Fibroblast of mammary gland (primary cell): ENCODE measurements around the gene PRLH.

Experiments used
- DNase-seq: peaks from one replicate; pipeline ENCODE4 v3.0.0-alpha.2; 2010; ENCODE audit warnings: low read depth
- H3K4me3 ChIP-seq: 2 replicates; pipeline ENCODE4 v1.5.1; 2011; ENCODE audit warnings: low read depth, mild to moderate bottlenecking, low read length, moderate library complexity; ENCODE audit not compliant: control insufficient read depth
- CTCF ChIP-seq: conservative IDR thresholded peaks from 2 replicates; pipeline ENCODE4 v1.5.1; 2011; ENCODE audit warnings: low read depth, low read length, inconsistent platforms; ENCODE audit not compliant: control insufficient read depth, insufficient read depth

Gene PRLH

GRCh38 chr2:237577956-237578870 is 11.8 kb downstream of the PRLH start:
- H3K4me3 ChIP-seq, result no peak overlapping the region
- TF ChIP-seq CTCF, result no peak
- DNase-seq, result no peak

GRCh38 chr2:237581326-237581725 is 15.0 kb downstream of the PRLH start:
- no peak overlapping the region for H3K4me3 ChIP-seq
- no peak for TF ChIP-seq CTCF
- no peak for DNase-seq

DNA sequence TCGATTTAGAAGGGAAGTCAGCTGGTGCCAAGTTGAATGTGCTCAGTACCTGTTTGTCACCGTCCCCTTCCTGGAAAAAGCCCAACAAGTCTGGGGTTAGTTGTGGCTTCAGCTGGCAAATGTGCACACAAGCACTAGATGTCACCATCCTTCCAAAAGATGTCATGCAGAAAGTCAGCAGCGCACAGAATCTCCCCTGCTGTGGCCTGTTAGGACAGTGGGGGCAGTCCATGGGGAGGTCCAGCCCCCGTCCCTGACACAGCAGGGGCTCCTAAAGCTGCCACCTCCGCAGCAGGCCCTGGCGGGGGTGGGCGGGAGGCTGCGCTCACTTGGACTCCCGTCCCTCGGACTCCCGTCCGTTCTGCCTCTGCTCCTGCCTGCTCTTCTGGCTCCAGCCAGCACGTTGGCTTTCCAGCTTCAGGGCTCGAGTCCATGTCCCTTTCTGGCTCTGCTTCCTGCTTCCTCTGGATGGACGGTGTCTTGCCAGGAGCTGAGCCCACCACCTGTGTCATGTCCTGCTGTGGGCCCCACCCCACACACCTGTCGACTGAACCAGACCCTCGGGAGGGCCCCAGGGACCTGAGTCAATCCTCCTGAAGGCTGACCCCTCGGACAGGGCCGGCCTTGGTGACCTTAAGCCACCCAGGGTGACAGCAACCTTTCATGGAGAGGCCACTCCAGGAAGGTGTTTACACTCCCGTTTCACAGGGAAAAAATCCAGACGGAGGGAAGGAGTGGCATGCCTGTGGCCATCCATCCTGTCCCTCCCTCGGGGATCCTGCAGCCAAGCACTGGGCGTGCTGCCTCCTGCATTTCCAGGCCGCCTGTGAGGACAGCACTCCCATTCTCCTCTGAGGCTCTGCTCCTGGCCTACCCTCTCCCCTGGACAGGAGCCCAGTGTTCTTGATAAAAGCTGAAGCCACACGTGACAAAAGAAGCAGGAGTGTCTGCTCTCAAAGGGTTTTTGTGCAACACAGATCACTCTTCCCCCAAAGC is 15.7 kb downstream of the PRLH start:
- peak; percentile 73 for DNase-seq
- peak; percentile 49 for TF ChIP-seq CTCF
- H3K4me3 ChIP-seq, result no peak overlapping the region

DNA sequence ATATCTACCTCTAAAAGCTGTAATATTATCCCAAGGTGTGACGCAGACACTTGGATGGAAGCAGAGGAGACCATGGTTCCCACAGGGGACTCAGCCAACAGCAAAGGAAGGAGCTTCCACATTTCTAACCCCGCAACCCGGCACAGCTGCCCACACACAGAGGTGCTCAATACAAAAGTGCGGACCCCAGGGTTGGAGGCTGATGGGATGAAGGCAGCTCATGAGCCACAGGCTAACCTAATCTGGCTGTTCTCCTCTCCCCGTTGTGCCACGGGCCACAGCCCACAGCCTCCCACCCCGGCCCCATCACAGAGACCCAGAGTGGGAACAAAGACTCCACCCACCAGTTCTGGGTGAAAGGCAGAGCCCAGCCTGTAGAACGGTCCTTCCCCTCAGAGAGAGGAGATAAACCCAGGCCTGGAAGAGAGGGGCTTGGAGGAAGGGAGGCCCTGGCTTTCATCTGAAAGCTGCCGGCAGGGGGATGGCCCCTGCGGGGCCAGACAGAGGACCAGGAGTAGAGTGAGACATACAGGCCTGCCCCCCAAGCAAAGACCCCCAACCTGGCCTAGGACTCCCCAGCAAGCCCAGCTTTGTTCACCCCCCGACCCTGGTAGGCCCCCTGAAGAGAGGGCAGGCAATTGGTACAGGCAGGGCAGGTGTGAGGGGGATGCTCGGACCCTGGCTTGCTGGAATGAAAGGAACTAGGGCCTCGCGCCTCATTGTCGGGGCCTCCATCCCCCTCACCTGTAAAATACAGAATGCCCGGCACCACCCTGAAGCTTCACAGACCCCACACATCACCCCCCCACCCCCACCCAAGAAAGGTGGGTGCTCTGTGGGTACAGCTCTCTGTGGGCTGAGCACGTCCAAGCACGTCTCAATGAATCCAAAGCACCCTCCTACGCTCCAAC is 17.3 kb downstream of the PRLH start:
- TF ChIP-seq CTCF, result no peak
- no peak for DNase-seq
- H3K4me3 ChIP-seq, result no peak overlapping the region

DNA sequence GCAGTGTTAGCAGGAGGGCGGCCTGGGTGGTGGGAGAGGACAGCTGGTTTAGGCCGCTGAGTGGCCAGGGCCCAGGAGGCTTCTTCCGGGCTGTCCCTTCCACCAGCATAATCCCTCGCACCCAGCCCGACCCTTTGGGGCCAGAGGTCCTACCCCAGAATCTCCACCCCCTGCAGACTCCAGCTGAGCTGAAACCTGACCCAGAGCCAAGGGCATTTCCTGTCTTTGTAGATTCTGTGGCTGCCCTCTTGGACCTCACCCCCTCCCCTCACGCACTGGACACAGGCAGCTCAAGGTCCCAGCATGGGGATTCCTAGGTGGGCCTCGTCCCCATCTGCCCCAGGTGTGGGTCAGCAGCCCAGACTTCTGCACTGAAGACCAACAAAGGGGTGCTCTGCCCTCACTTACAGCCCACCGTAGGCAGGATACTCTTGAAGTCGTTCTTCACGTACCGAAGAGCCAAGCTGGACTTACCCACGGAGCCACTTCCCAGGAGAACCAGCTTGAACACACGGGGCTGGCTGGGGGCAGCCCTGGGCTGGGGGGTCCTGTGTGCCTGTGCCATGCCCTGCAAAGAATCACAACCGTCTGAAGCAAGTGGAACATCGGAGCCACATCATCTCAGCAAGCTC is 19.3 kb downstream of the PRLH start:
- DNase-seq, result no peak
- H3K4me3 ChIP-seq, result no peak overlapping the region
- TF ChIP-seq CTCF, result no peak
